Esophagus squamous epithelium (tissue), 4 donors: ENCODE data around the gene ZNF429.

ENCODE experiments used
- POLR2A ChIP-seq, 4 donors: fragments of 450-650 bp; IDR thresholded peaks; one replicate each; pipeline ENCODE4 v1.6.1; 2017; ENCODE audit warnings: antibody characterized with exemption in 4 of 4, mild to moderate bottlenecking in 4 of 4, moderate library complexity in 3 of 4
- TF ChIP-seq, protein P1 (sequence below), 6 experiments: fragments of 450-650 bp in 4 of 6; fragments of 200-600 bp in 2 of 6; sonication (generic) in 2 of 6; IDR thresholded peaks; one replicate each; pipeline ENCODE4 v1.5.1; 2016 to 2019; ENCODE audit warnings: antibody characterized with exemption in 6 of 6, mild to moderate bottlenecking in 4 of 6, moderate library complexity in 4 of 6

DNA sequence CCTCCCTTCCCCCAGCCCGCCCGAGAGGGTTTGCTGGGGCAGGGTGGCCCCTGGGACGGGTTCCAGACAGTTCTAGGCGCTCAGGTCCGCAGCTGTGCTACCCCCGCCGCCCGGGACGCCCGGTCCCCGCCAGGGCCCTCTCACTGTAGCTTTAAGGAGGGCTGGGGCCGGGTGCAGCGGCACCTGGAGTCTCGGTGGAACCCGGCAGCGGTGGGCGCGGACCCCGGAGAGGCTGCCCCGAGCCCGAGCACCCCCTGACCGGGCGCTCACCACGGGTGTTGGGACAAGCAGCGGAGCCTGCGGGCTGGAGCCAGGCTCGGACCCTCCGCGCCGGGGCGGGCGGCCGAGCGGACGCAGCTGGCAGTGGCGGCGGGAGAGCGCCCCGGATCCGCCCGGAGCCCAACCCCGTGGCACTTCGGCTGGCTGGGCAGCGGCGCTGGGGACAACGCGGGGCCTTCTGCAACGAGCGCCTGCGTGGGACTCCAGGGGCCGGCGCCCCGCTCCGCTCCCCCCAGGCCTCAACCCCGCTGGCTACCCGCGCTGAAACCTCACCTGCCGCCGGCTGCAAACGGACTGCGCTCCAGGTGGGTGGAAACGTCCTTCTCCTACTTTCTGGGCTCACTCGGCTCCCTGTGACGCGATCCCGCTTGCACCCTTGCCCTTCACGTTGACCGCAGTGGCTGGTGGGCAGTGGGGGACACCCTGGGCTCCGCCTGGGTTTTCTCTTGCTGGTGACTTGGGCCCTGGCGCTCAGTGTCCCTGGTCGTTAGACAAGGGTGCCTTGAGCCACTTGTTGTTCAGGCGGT lies 81.1 kb downstream of the ZNF429 start:
- TF ChIP-seq, protein P1, sequence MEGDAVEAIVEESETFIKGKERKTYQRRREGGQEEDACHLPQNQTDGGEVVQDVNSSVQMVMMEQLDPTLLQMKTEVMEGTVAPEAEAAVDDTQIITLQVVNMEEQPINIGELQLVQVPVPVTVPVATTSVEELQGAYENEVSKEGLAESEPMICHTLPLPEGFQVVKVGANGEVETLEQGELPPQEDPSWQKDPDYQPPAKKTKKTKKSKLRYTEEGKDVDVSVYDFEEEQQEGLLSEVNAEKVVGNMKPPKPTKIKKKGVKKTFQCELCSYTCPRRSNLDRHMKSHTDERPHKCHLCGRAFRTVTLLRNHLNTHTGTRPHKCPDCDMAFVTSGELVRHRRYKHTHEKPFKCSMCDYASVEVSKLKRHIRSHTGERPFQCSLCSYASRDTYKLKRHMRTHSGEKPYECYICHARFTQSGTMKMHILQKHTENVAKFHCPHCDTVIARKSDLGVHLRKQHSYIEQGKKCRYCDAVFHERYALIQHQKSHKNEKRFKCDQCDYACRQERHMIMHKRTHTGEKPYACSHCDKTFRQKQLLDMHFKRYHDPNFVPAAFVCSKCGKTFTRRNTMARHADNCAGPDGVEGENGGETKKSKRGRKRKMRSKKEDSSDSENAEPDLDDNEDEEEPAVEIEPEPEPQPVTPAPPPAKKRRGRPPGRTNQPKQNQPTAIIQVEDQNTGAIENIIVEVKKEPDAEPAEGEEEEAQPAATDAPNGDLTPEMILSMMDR (IDR thresholded peaks at IDR 0.05): no peak
- TF ChIP-seq POLR2A (IDR thresholded peaks at IDR 0.05): no peak
